ENCODE results near the gene GTF3C1.

GTF3C1 gene

DNA sequence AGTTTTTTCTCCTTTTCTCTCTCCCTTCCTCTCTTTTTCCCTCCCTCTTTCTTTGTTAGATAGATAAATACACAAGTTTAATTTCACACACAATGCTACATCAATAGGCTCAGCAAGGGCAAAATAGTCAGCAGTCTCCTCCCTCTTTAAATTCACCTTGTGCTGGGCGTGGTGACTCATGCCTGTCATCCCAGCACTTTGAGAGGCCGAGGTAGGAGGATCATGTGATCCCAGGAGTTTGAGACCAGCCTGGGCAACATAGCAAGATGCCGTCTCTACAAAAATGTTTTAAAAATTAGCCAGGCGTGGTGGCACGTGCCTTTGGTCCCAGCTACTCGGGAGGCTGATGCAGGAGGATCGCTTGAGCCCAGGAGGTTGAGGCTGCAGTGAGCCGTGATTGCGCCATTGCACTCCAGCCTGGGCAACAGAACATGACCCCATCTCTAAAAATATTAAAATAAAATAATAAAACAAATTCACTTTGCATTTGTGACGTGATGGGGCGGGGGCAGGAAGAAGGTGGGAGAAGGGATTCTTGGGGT, 120.3 kb downstream of the GTF3C1 start:
- Mint-ChIP-seq H3K27ac (no peak overlapping the region), H3K4me3 (no peak overlapping the region), H3K4me1 (ENCODE audit: low read depth) (peaks cover 76% of the 10 kb centered on the region), H3K36me3 (ENCODE audit: low read depth) (peaks cover 65% of the 10 kb centered on the region), H3K27me3 (peaks cover 14% of the 10 kb centered on the region), H3K9me3 (no peaks in the 10 kb centered on the region)
- intact Hi-C loops (cut with micrococcal nuclease) = no loop called here

DNA sequence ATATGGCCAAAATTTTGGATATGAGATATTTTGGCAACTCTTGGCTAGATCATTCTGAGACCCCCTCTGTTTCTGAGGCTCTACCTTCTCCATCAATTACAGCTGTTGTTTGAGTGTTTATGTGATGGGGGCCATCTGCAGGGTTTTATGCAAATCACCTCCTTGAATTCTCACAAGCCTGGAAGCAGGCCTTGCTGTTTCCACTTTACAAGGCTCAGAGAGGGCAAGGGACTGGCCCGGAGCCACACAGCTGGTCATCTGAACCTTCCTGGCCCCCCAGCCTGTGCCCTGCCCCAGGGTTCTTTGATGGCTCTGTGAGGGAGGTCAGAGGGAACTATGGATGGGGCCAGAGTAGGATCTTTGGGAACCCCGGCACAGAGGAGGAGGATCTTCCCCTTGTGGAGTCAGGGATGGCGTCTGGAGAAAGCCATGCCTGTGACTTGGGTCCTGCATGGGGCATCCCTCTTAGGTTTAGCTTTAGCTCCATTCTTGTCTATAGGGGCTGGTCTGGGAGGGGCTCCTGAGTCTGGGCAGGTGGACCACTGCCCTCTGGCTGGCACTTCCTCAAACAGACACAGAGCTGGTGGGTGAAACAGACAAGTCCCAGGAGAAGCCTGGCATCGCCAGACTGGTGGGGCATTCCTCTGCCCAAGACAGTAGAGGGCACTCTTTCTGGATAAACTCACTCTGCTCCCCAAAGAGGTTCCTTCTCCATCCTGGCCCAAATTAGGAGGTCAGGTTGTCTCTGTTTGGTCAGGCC, 121.5 kb downstream of the GTF3C1 start:
- peaks cover 65% of the 10 kb centered on the region for H3K4me1 Mint-ChIP-seq (ENCODE audit: low read depth)
- H3K27me3 Mint-ChIP-seq = peaks cover 14% of the 10 kb centered on the region
- H3K36me3 Mint-ChIP-seq (ENCODE audit: low read depth) = peaks cover 68% of the 10 kb centered on the region
- intact Hi-C loops (cut with micrococcal nuclease) = no loop called here
- H3K4me3 Mint-ChIP-seq = peak overlapping the region; percentile 39
- no peaks in the 10 kb centered on the region for H3K9me3 Mint-ChIP-seq
- H3K27ac Mint-ChIP-seq = peak overlapping the region; percentile 27

DNA sequence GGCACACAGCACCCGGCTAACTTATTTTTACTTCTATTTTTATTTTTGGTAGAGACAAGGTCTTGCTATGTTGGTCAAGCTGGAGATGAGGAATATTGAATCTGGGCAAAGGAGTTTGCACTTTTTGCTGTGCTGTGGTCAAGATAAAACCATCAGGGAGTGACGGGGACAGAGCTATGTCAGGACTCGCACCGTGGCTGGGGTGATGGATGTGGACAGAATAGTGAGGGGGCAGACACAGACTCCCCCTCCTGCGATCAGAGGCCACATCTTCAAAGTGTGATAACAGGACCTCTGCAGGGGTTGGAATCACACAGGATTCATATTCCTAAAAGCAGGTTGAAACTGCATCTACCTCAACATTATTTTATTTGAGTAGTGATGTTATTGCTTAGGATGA, 122.2 kb downstream of the GTF3C1 start:
- intact Hi-C loops (cut with micrococcal nuclease) = no loop called here
- Mint-ChIP-seq H3K4me1 (ENCODE audit: low read depth) (peaks cover 58% of the 10 kb centered on the region), H3K4me3 (peak overlapping the region; percentile 60), H3K27me3 (peaks cover 12% of the 10 kb centered on the region), H3K9me3 (peaks cover 3% of the 10 kb centered on the region), H3K36me3 (ENCODE audit: low read depth) (peaks cover 68% of the 10 kb centered on the region), H3K27ac (peak overlapping the region; percentile 54)

DNA sequence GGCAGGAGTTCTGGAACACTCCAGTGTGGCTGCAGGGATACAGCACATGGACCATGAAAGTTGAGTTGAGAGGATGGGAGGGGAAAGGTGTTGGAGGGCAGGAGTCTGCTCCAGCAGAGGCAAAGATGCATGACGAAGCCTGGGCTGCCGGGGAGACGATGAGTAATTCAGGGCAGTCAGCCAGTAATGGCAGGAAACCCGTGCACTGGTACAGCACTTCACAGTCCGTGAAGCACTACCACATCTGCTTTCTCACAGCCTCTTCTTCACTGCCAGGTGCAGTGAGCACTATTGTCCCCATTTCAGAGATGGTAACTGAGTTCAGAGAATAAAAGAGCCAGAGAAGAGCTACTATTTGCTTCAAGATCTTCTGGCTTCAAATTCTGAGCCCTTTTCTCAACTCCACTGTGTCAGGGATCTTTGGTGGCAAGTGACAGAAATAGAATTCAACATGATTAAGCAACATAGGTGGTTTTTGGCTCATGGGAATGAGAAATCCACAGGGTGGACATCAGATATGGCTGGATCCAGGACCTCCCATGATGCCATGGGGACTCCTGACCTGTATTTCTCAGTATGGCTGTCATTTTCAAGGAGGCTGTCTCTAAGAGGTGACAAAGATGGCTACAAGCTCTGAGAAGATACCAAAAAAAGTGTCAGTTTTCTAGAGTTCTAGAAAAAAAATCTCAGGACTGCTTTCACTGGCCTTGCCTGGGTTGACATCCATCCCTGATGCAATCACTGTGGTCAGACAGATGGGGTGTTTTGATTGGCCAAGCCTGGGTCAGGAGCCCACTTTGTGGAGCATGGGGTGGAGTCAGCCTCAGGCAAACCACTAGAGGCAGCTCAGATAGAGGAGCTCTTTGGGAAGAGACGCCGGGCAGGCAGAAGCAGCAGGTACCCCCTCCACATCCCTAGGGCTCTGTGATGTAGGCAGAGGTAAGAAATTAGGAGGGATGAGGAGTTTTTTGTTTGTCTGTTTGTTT, 123.0 kb downstream of the GTF3C1 start:
- peaks cover 68% of the 10 kb centered on the region for H3K36me3 Mint-ChIP-seq (ENCODE audit: low read depth)
- peaks cover 10% of the 10 kb centered on the region for H3K9me3 Mint-ChIP-seq
- H3K4me3 Mint-ChIP-seq = peak overlapping the region; percentile 60
- peaks cover 4% of the 10 kb centered on the region for H3K27me3 Mint-ChIP-seq
- intact Hi-C loops (cut with micrococcal nuclease) = no loop called here
- H3K27ac Mint-ChIP-seq = peak overlapping the region; percentile 54
- H3K4me1 Mint-ChIP-seq (ENCODE audit: low read depth) = peaks cover 50% of the 10 kb centered on the region

DNA sequence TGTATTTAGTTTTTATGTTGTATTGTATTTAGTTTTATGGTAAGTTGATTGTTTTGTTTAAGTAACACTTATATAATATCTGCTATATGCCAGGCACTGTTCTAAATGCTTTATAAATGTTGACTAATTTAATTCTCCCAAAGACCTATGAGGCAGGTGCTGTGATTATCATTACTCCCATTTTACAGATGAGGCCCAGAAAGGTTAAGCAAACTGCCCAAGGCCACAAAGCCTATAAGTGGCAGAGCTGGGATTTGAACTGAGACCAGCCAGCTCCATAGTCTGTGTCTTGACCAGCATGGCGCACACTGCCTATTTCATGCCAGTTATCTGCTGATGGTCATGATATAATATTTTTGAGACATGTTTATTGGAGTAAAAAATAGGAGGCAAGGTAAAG, 123.8 kb downstream of the GTF3C1 start:
- Mint-ChIP-seq H3K27me3 (peaks cover 2% of the 10 kb centered on the region), H3K36me3 (ENCODE audit: low read depth) (peaks cover 64% of the 10 kb centered on the region), H3K27ac (peak overlapping the region; percentile 54), H3K4me3 (no peak overlapping the region), H3K4me1 (ENCODE audit: low read depth) (peaks cover 43% of the 10 kb centered on the region), H3K9me3 (peaks cover 14% of the 10 kb centered on the region)
- intact Hi-C loops (cut with micrococcal nuclease) = no loop called here

DNA sequence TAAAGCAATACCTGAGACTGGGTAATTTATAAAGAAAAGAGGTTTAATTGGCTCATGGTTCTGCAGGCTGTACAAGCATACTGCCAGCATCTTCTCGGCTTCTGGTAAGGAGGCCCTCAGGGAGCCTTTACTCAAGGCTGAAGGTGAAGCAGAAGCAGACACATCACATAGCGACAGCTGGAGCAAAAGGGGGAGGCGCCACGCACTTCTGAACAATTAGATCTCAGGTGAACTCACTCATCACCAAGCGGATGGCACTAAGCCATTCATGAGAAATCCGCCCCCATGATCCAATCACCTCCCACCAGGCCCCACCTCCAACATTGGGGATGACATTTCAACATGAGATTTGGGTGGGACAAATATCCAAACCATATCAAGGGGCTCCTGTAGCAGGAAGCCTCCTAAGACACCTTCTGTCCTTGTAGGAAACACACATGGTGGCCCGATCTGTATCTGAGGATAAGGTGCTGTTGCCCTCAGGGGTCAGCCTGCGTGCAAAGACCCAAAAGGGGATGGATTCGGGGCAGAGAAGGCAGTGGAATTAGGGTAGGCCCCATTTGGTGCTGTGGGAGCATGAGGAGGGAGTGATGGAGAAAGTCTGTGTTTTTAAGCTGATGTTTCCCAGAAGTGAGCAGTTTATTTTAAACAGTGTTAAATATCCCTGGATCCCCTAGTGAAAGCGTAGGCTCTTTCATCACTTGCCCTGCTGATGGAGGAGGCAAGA, 124.8 kb downstream of the GTF3C1 start:
- intact Hi-C loops (cut with micrococcal nuclease) = loop anchor here (5.0 kb wide), 1 partner anchor 48 kb away; no protein-coding TSS in a partner anchor
- Mint-ChIP-seq H3K4me3 (no peak overlapping the region), H3K36me3 (ENCODE audit: low read depth) (peaks cover 64% of the 10 kb centered on the region), H3K9me3 (peaks cover 25% of the 10 kb centered on the region), H3K27ac (no peak overlapping the region), H3K4me1 (ENCODE audit: low read depth) (peaks cover 33% of the 10 kb centered on the region), H3K27me3 (no peaks in the 10 kb centered on the region)

DNA sequence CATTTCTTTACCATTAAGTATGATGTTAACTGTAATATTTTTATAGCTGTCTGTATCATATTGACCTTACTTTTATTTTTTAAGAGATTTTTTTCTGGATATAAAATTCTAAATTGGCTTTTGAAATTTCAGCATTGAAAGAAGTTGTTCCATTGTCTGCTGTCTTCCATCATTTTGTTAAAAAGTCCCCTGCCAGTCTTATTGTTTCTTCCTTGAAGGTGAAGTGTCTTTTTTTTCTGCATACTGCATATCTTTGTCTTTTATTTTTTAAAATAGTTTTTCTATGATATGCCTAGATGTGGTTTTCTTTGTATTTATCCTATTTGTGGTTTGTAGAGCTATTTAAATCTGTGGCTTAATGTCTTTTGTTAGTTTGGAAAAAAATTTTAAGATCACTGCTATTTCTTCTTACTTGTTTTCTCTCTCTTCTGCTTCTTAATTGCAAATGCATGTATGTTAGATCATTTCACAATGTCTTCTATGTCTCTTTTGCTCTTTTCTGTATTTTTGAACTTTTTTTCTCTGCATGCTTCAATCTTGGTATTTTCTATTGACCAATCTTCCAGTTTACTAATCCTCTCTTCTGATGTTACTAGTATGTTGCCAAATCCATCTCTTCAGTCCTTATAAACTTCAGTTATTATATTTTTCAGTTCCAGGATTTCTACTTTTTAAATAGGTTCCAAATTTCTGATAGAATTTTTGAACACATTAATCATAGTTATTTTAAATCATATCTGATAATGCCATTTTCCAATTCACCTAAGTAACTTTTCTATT, 127.6 kb downstream of the GTF3C1 start:
- Mint-ChIP-seq H3K36me3 (ENCODE audit: low read depth) (peaks cover 70% of the 10 kb centered on the region), H3K4me1 (ENCODE audit: low read depth) (peaks cover 18% of the 10 kb centered on the region)

DNA sequence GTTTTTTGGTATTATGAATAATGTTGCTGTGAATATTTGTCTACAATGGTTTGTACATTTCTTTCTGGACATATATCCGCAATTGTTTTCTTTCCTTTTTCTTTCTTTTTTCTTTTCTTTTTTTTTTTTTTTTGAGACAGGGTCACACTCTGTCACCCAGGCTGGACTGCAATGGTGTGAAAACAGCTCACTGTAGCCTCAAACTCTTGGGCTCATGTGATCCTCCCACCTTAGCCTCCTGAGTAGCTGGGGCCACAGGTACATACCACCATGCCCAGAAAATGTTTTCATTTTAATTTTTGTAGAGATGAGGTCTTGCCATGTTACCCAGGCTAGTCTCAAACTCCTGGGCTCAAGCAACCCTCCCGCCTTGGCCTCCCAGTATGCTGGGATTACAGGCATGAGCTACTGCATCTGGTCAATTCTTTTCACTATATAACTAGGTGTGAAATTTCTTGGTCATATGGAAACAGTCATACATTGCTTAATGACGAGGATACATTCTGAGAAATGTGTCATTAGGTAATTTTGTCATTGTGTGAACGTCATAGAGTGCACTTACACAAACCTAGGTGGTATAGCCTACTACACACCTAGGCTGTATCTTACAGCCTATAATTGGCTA, 132.6 kb downstream of the GTF3C1 start:
- peaks cover 24% of the 10 kb centered on the region for H3K9me3 Mint-ChIP-seq
- peaks cover 38% of the 10 kb centered on the region for H3K4me1 Mint-ChIP-seq (ENCODE audit: low read depth)
- H3K27me3 Mint-ChIP-seq = no peaks in the 10 kb centered on the region
- H3K36me3 Mint-ChIP-seq (ENCODE audit: low read depth) = peaks cover 63% of the 10 kb centered on the region
- H3K4me3 Mint-ChIP-seq = no peak overlapping the region
- intact Hi-C loops (cut with micrococcal nuclease) = no loop called here
- H3K27ac Mint-ChIP-seq = no peak overlapping the region

More for the DNA sequence above, 127.6 kb downstream of the GTF3C1 start:
- Mint-ChIP-seq H3K4me3 (no peak overlapping the region), H3K9me3 (peaks cover 25% of the 10 kb centered on the region), H3K27me3 (no peaks in the 10 kb centered on the region), H3K27ac (no peak overlapping the region)
- intact Hi-C loops (cut with micrococcal nuclease) = loop anchor here (5.0 kb wide), 1 partner anchor 45 kb away; no protein-coding TSS in a partner anchor

DNA sequence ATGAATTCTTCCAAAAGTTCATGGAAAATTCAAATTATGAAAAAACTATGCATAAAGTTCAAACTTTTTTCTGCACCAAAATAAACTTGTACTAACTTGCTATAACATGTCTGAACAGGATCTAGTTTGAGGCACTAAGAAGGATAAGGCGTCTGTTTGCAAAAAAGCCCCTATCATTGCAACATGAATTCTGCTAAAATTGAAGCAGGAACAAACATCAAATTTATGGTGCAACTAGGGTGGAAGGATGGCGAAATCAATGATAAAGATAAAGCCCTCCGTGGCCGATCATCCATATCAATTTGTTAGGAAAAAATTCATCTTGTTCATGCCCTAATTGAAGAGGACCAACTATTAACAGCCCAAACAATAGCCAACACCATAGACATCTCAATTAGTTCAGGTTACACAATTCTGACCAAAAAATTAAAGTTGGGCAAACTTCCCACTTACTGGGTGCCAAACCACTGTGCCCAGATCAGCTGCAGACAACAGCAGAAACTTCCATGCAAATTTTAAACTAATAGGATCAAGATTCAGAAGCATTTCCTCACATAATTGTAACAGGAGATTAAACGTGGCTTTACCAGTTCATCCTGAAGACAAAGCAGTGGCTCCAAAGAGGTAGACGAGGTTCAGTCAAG, 134.8 kb downstream of the GTF3C1 start:
- Mint-ChIP-seq H3K4me3 (no peak overlapping the region), H3K4me1 (ENCODE audit: low read depth) (peaks cover 50% of the 10 kb centered on the region), H3K27me3 (no peaks in the 10 kb centered on the region), H3K9me3 (peaks cover 10% of the 10 kb centered on the region), H3K36me3 (ENCODE audit: low read depth) (peaks cover 54% of the 10 kb centered on the region), H3K27ac (peak overlapping the region; percentile 60)
- intact Hi-C loops (cut with micrococcal nuclease) = no loop called here

DNA sequence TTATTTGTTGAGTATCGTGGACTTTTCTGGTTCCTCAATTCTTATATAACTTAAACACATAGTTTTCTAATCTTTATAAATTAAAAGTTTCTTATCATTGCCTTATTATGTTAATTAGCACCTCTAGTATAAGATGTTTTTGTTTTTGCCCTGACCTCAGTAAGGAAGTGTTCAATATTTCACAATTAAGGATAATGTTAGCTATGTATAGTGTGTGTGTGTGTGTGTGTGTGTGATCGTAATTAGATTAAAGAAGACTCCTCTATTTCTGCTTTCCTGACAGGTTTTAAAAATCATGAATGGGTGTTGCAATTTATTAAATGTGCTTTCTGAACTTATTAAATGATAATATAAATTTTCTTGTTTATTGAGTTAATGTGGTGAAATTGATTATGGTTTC, 135.8 kb downstream of the GTF3C1 start:
- H3K27ac Mint-ChIP-seq = no peak overlapping the region
- H3K27me3 Mint-ChIP-seq = no peaks in the 10 kb centered on the region
- intact Hi-C loops (cut with micrococcal nuclease) = no loop called here
- peaks cover 50% of the 10 kb centered on the region for H3K4me1 Mint-ChIP-seq (ENCODE audit: low read depth)
- H3K9me3 Mint-ChIP-seq = peaks cover 10% of the 10 kb centered on the region
- no peak overlapping the region for H3K4me3 Mint-ChIP-seq
- H3K36me3 Mint-ChIP-seq (ENCODE audit: low read depth) = peaks cover 45% of the 10 kb centered on the region

DNA sequence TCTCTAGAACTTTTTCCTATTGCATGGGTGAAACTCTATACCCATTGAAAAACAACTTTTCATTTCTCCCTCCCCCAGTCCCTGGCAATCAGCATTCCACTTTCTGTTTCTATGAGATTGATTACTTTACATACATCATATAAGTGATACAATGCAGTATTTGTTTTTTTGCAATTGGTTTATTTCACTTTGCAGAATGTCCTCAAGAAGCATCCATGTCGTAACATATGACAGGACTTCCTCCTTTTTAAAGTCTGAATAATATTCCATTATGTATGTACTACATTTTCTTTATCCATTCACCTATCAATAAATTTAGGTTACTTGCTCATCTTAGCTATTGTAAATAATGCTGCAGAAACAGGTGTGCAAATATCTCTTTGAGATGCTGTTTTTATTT, 139.0 kb downstream of the GTF3C1 start:
- Mint-ChIP-seq H3K27ac (no peak overlapping the region), H3K4me3 (no peak overlapping the region), H3K9me3 (peaks cover 10% of the 10 kb centered on the region), H3K4me1 (ENCODE audit: low read depth) (peaks cover 73% of the 10 kb centered on the region), H3K36me3 (ENCODE audit: low read depth) (peaks cover 48% of the 10 kb centered on the region), H3K27me3 (no peaks in the 10 kb centered on the region)
- intact Hi-C loops (cut with micrococcal nuclease) = no loop called here
